Fibroblast of pulmonary artery (primary cell): ENCODE results near the gene RBMS1.
A peak's percentile ranks its signal among the peaks of the same experiment; 100 is the strongest.

Experiments
- DNase-seq: peaks from one replicate; pipeline ENCODE4 v3.0.0-alpha.2; 2010; ENCODE audit warnings: low read depth
- H3K4me3 ChIP-seq: replicated peaks from 2 replicates; pipeline ENCODE4 v1.5.1; 2011; ENCODE audit warnings: low read depth, mild to moderate bottlenecking, control low read depth, low read length, moderate library complexity
- TF ChIP-seq, protein P1 (sequence below): IDR thresholded peaks from 2 replicates; pipeline ENCODE4 v1.5.1; 2011; ENCODE audit warnings: mild to moderate bottlenecking, control low read depth, low read length, inconsistent platforms; ENCODE audit errors: missing control alignments

RBMS1 gene

DNA sequence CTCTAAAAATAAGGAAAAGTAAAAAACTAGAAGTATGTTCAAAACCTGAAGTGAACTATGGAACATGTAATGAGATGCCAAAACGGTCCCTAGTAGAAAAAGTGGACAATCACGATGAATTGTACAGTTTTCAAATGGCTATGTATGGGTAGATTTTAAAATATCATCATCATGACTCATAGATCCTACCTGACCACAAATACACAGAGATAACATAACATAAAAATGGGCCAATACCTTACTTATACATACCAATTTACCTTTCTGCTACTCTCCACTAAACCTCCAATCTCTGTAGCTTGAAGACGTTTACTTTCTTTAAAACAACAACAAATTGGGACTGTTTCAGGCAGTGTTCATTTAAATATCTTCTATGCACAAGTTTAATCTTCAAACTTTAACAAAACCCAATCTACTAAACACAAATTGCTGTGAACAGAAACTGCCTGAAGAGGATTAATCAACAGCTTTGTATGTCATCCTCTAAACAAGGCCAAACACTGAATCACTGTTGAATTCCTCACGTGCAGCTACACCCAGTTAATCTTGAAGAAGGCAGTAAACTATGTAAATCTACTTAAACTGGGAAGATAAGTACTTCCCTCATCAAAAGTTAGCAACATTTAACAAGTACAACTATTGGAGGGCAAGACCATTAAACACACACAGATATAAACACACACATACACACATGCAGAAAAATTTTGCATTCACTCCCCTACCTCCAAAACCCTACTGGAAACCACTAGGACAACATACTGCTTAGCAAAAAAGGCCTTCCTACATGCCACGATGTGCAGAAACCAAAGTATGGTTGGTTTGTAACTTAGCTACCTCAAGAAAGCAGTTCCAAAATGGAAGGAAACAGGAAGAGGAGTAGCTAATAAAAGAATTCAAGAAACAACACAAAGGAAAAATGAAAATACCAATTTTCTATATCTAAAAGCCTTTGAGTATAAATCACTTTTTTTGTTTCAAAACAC, 90.3 kb downstream of the RBMS1 start:
- TF ChIP-seq, protein P1, sequence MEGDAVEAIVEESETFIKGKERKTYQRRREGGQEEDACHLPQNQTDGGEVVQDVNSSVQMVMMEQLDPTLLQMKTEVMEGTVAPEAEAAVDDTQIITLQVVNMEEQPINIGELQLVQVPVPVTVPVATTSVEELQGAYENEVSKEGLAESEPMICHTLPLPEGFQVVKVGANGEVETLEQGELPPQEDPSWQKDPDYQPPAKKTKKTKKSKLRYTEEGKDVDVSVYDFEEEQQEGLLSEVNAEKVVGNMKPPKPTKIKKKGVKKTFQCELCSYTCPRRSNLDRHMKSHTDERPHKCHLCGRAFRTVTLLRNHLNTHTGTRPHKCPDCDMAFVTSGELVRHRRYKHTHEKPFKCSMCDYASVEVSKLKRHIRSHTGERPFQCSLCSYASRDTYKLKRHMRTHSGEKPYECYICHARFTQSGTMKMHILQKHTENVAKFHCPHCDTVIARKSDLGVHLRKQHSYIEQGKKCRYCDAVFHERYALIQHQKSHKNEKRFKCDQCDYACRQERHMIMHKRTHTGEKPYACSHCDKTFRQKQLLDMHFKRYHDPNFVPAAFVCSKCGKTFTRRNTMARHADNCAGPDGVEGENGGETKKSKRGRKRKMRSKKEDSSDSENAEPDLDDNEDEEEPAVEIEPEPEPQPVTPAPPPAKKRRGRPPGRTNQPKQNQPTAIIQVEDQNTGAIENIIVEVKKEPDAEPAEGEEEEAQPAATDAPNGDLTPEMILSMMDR = no peak
- H3K4me3 ChIP-seq = peak overlapping the region; percentile 83
- no peak for DNase-seq

DNA sequence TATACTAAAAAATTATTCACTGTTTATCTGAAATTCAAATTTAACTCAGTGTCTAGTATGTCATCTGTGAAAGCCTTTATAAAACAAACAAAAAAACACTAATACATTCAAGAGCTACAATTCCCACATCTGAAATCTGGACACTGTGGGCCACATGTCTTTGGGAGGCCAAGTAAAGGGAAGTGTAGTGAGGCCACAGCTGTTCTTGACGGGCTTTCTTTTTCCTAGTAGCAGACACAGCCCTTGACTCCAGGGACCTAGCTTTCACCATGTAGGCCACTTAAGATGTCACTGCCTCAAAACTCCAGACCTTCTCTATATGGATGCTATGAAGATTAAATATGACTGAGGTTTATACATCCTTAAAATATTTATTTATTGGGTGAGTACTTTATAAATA, 91.1 kb downstream of the RBMS1 start:
- TF ChIP-seq, protein P1 = no peak
- H3K4me3 ChIP-seq = no peak overlapping the region
- no peak for DNase-seq

DNA sequence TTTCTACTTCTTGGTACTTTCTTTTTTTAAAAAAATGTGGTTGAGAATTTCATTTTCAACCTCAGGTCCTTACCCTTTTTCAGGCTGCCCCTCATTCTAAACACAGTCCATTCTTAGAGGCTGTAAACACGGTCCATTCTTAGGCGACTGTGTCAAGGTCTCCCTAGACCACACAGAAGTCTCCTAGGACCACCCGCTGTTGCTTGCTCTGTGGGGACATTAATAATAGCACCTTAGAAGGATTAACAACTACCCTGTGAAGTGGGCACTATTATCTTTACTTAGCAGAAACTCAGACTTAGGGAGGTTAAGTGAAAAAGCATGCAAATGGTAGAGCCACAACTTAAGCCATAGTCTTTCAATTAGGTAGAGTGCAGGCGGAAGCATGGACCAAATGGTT, 91.7 kb downstream of the RBMS1 start:
- DNase-seq = no peak
- TF ChIP-seq, protein P1 = no peak
- no peak overlapping the region for H3K4me3 ChIP-seq

DNA sequence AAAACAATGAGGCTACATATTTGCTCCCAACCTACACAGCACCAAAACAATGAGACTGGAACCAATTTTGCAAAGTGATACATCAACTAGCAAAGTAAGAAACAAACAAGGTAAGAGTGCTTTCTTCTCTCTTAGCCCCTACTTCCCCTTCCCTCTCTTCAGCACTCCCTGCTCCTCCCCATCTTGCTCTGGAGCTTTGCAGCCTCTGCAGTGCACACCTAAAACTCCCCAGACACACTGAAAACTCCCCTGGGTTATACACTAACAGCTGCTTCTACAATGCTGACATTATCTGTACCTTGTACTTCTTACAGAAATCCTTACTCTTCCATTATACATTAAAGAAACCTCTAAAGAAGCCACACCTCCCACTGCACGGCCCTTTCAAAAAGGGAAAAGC, 93.7 kb downstream of the RBMS1 start:
- H3K4me3 ChIP-seq = no peak overlapping the region
- DNase-seq = no peak
- TF ChIP-seq, protein P1 = no peak

DNA sequence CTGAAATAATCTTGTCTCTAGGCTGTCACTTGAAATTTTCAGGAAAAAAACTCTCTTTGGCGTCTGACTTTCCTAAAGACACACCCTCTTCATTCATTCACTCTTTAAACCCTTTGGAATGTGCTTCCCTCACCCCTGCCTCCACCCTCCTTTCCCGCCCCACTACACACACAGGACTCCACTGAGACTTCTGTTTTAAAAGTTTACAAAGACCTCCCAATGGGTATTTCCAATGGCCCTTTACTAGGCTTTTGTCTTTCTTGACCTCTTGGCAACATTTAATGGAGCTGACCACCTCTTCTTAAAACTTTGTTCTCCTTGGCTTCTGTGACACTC, 96.1 kb downstream of the RBMS1 start:
- no peak for DNase-seq
- H3K4me3 ChIP-seq = no peak overlapping the region
- TF ChIP-seq, protein P1 = no peak

DNA sequence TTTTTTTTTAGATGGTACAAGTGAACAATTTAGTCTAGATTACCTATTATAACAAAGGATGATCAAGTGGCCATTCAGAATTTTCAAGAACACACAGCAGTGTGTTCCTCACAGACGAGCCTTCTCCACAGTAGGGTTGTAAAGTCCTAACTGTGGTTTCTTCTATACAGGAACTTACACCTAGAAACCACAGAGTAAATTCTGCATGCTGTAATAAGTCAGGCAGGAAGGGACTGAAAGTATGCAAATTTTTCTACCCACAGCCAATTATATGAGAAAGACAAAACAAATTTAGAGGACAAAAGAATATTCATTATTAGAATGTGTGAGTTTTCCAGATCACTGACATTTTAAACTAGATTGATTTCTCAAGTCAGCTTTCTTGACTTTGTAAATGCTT, 99.5 kb downstream of the RBMS1 start:
- DNase-seq = no peak
- H3K4me3 ChIP-seq = no peak overlapping the region
- TF ChIP-seq, protein P1 = no peak

DNA sequence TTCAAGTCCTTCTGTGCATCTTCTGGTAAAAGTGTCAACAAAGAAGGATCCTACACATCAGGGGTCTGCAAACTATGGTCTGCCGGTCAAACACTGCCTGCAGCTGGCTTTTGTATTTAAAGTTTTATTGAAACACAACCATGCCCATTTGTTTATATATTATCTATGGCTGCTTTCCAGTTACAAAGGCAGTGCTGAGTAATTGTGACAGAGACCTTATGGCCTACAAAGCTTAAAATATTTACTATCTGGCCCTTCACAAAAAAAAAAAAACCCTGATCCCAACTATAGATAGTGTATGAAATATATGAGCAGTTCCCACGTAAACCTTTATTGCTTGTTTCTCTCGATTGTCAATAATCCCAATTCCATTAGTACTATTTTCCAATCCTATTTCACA, 101.4 kb downstream of the RBMS1 start:
- no peak overlapping the region for H3K4me3 ChIP-seq
- DNase-seq = no peak
- TF ChIP-seq, protein P1 = no peak
